ENCODE data around the gene CD180.
"Not testable (repeated sequence)": the region's sequence is repeated elsewhere in the genome, so short reads cannot be mapped to it uniquely, and the experiment has no call there.

GRCh38 chr5:67173351-67173750 is 23.2 kb downstream of the CD180 start:
- TF ChIP-seq, protein P1, sequence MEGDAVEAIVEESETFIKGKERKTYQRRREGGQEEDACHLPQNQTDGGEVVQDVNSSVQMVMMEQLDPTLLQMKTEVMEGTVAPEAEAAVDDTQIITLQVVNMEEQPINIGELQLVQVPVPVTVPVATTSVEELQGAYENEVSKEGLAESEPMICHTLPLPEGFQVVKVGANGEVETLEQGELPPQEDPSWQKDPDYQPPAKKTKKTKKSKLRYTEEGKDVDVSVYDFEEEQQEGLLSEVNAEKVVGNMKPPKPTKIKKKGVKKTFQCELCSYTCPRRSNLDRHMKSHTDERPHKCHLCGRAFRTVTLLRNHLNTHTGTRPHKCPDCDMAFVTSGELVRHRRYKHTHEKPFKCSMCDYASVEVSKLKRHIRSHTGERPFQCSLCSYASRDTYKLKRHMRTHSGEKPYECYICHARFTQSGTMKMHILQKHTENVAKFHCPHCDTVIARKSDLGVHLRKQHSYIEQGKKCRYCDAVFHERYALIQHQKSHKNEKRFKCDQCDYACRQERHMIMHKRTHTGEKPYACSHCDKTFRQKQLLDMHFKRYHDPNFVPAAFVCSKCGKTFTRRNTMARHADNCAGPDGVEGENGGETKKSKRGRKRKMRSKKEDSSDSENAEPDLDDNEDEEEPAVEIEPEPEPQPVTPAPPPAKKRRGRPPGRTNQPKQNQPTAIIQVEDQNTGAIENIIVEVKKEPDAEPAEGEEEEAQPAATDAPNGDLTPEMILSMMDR (conservative IDR thresholded peaks at IDR 0.05; ENCODE audit: low read length) = not testable (repeated sequence)
- TF ChIP-seq EZH2phosphoT487 (IDR thresholded peaks at IDR 0.05; ENCODE audit: borderline replicate concordance, low read depth, low read length) = not testable (repeated sequence)

All from OCI-LY7 (cell line).